HEK293T (cell line): Measurements from ENCODE around the gene RNF152.

Source experiments
- CTCF ChIA-PET: fragments of 350-600 bp; formaldehyde crosslinking; extraction: SDS; loops from one replicate; lab custom pipeline; 2021; ENCODE audit warnings: antibody characterized with exemption, inconsistent platforms; lab: Yijun Ruan, JAX
- POLR2A ChIA-PET: fragments of 350-600 bp; formaldehyde crosslinking; extraction: SDS; loops from one replicate; lab custom pipeline; 2020; ENCODE audit warnings: antibody characterized with exemption, inconsistent platforms; lab: Yijun Ruan, JAX
- DNase-seq: peaks from one replicate; pipeline ENCODE4 v3.0.0; 2012; ENCODE audit warnings: mixed read lengths; ENCODE audit errors: extremely low spot score
- ARNT ChIP-seq: fragments of 450-650 bp; IDR thresholded peaks from 2 replicates; pipeline ENCODE4 v1.6.1; 2017; ENCODE audit warnings: mild to moderate bottlenecking
- BHLHE40 ChIP-seq: fragments of 450-650 bp; IDR thresholded peaks from 2 replicates; pipeline ENCODE4 v1.6.1; 2016; ENCODE audit warnings: mild to moderate bottlenecking, moderate library complexity, borderline replicate concordance
- CTBP1 ChIP-seq: fragments of 450-650 bp; IDR thresholded peaks from 2 replicates; pipeline ENCODE4 v1.6.1; 2016; ENCODE audit warnings: borderline replicate concordance
- ELF4 ChIP-seq: fragments of 450-650 bp; IDR thresholded peaks from 2 replicates; pipeline ENCODE4 v1.6.1; 2017; ENCODE audit warnings: antibody characterized with exemption
- FOXA1 ChIP-seq: fragments of 450-650 bp; IDR thresholded peaks from 2 replicates; pipeline ENCODE4 v1.6.1; 2016; ENCODE audit warnings: mild to moderate bottlenecking
- FOXK2 ChIP-seq: fragments of 450-650 bp; IDR thresholded peaks from 2 replicates; pipeline ENCODE4 v1.6.1; 2016; ENCODE audit warnings: mild to moderate bottlenecking
- FOXM1 ChIP-seq: fragments of 450-650 bp; IDR thresholded peaks from 2 replicates; pipeline ENCODE4 v1.6.1; 2017; ENCODE audit warnings: mild to moderate bottlenecking, borderline replicate concordance
- HDGF ChIP-seq: fragments of 450-650 bp; IDR thresholded peaks from 2 replicates; pipeline ENCODE4 v1.6.1; 2017; ENCODE audit warnings: antibody characterized with exemption, borderline replicate concordance
- L3MBTL2 ChIP-seq: fragments of 450-650 bp; conservative IDR thresholded peaks from 2 replicates; pipeline ENCODE4 v1.6.1; 2016; ENCODE audit warnings: mild to moderate bottlenecking
- LEF1 ChIP-seq: fragments of 450-650 bp; IDR thresholded peaks from 2 replicates; pipeline ENCODE4 v1.6.1; 2017; ENCODE audit warnings: mild to moderate bottlenecking, borderline replicate concordance
- NFRKB ChIP-seq: fragments of 450-650 bp; IDR thresholded peaks from 2 replicates; pipeline ENCODE4 v1.6.1; 2016; ENCODE audit warnings: mild to moderate bottlenecking, moderate library complexity
- SP1 ChIP-seq: fragments of 450-650 bp; IDR thresholded peaks from 2 replicates; pipeline ENCODE4 v1.6.1; 2017
- SUZ12 ChIP-seq: fragments of 450-650 bp; IDR thresholded peaks from 2 replicates; pipeline ENCODE4 v1.6.1; 2016; ENCODE audit warnings: mild to moderate bottlenecking
- TARDBP ChIP-seq: fragments of 450-650 bp; IDR thresholded peaks from 2 replicates; pipeline ENCODE4 v1.6.1; 2016
- ZNF384 ChIP-seq: fragments of 450-650 bp; IDR thresholded peaks from 2 replicates; pipeline ENCODE4 v1.6.1; 2016
- TF ChIP-seq, protein P1 (sequence below): fragments of 450-650 bp; IDR thresholded peaks from 2 replicates; pipeline ENCODE4 v1.6.1; 2016

Gene RNF152

DNA sequence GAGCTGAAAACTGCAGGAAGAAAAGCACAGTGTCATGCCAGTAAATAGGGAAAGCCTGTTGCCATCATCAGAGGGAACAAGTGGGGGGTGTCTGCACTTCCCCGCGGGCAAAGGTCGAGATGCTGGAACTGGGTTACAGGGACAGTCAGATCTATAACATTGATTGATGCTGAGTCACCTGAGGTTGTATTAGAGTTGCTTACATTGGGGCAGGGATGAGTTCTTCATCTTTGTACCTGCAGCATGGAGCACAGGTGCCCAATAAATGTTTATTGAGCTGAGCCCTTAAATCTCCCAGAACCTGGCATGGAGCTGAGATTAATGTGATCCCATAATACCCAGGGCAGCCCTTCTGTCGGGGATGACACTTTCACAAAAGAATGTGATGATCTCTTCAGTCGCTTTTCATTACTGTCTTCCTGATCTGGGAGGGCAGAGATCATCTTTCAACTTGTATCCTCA lies 5.9 kb upstream of the RNF152 start:
- TF ChIP-seq BHLHE40 (no peak), FOXA1 (no peak), ZNF384 (no peak), FOXK2 (no peak)
- POLR2A ChIA-PET: no interaction called here
- no peak for DNase-seq
- CTCF ChIA-PET: no interaction called here

DNA sequence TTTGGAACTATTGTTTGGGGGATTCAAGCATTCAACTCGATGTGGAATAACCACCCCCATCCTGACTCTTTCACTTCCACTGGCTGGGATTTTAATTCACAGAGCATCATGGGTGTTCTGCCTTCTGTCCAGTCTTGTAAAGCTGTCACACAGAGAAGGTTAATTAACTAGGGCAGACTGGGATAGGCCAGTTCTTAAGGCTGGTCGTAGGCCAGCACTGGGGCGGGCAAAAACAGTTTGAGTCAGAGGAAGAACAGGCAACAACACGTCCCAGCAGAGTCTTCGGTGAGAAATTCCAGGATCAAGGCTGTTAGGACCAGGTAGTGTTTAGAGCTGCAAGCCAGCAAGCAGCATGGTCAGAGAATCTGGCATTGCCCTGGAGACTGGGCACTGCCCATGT lies 4.0 kb upstream of the RNF152 start:
- ChIA-PET POLR2A (no interaction called here), CTCF (no interaction called here)
- no peak for DNase-seq
- TF ChIP-seq ARNT (no peak), L3MBTL2 (no peak)
- TF ChIP-seq, protein P1, sequence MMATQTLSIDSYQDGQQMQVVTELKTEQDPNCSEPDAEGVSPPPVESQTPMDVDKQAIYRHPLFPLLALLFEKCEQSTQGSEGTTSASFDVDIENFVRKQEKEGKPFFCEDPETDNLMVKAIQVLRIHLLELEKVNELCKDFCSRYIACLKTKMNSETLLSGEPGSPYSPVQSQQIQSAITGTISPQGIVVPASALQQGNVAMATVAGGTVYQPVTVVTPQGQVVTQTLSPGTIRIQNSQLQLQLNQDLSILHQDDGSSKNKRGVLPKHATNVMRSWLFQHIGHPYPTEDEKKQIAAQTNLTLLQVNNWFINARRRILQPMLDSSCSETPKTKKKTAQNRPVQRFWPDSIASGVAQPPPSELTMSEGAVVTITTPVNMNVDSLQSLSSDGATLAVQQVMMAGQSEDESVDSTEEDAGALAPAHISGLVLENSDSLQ: peak; percentile 30; the same call in 1 of the 2 replicates

DNA sequence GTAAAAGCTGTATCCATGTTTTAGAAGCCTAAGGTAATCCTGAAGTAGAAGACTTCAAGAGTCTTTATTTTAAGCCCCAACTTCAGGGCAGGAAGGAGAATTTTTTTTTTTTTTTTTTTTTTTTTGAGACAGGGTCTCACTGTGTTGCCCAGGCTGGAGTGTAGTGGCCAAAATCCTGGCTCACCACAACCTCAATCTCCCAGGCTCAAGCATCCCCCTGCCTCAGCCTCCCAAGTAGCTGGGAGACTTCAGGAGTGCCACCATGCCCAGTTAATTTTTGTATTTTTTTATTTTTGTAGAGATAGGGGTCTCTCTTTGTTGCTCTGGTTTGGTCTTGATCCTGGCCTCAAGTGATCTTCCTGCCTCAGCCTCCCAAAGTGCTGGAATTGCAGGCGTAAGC lies 3.3 kb upstream of the RNF152 start:
- TF ChIP-seq SUZ12 (no peak), TARDBP (no peak), ZNF384 (no peak)
- DNase-seq: no peak
- CTCF ChIA-PET: no interaction called here
- POLR2A ChIA-PET: no interaction called here

DNA sequence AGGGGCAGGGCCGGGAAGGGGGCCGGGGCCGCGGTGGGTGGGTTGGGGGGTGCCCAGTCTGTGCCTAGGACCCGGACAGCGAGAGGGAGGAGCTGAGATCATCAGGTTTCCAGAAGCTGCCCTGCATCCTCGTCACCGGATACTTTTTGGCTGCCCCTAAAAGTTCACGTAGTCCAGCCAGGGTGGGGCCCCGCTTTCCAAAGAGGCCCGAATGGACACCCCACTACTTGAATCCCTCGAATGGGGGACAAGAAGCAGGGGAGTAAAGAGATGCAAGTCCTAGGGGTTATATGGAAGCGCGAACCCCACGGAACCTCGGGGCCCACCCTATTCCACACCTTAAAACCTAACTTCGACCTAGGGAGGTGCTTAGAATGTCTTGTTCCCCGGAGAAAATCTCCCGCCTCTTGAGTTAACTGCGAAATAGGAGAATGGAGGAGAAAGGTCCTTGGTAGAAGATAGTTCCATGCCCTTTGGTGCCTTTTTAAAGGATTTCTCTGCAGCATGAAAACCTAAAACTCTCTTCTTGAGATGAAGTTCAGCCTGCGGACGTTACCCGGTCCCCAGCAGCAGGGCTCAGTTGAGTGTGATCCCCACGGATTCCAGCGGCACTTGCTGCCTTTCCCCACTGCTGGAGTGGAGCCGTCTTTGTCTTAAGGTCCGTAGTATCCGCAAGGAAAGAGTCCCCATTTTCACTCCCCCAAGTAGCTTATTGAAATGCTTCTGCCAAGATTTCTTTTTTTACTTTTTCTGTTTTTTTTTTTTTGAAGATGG lies 2.1 kb upstream of the RNF152 start:
- ChIA-PET POLR2A (no interaction called here), CTCF (no interaction called here)
- TF ChIP-seq, protein P1: no peak
- TF ChIP-seq NFRKB (no peak), TARDBP (no peak), SP1 (no peak), FOXM1 (no peak), LEF1 (no peak), FOXK2 (no peak), FOXA1 (no peak), HDGF (no peak), BHLHE40 (no peak), SUZ12 (no peak), CTBP1 (no peak), L3MBTL2 (no peak), ARNT (no peak), ELF4 (no peak), ZNF384 (no peak)
- no peak for DNase-seq

DNA sequence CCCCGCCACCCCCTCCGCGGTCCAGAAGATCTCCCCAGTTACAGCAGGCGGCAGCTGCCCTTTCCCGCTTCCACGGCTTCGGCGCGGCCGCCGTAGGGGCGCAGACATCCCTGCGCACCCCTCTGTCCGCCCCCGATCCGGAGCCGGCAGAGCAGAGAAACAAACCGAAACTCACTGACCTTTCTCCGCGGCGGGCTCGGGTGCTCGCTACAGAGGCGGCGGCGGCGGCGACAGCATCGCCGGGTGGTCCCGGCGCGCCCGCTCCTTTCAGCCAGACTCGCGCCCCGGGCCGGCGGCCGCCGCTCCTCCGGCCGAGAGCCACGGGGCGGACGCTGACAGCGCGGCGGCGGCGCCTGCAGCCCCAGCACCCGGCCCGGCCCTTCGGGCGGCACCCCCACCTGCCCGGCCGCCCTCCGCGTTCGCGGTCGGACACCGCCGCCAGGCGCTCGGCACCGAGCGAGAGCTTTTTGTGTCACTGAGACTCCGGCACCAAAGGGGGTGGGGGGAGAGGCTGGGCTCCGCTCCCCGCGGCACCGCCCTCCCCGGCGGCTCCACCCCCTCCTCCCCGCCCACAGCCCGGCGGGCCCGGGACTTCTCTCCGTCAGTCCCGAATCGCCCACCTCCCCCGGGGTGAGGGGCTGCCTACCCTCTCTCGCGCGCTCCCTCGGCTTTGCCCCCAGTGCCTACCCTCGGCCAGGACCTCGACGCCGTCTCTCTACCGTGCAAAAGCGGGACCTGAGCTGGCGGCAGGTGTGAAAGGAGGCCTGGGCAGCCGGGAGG lies 1.4 kb upstream of the RNF152 start:
- peak; percentile 75 for DNase-seq
- ChIA-PET POLR2A (no interaction called here), CTCF (interaction anchor here (0.6 kb wide), 1 partner anchor 221 kb away, joined by 7 read pairs; no protein-coding TSS in a partner anchor)
- peak; percentile 44; the same call in 1 of the 2 replicates for TF ChIP-seq L3MBTL2
- no peak for TF ChIP-seq HDGF

DNA sequence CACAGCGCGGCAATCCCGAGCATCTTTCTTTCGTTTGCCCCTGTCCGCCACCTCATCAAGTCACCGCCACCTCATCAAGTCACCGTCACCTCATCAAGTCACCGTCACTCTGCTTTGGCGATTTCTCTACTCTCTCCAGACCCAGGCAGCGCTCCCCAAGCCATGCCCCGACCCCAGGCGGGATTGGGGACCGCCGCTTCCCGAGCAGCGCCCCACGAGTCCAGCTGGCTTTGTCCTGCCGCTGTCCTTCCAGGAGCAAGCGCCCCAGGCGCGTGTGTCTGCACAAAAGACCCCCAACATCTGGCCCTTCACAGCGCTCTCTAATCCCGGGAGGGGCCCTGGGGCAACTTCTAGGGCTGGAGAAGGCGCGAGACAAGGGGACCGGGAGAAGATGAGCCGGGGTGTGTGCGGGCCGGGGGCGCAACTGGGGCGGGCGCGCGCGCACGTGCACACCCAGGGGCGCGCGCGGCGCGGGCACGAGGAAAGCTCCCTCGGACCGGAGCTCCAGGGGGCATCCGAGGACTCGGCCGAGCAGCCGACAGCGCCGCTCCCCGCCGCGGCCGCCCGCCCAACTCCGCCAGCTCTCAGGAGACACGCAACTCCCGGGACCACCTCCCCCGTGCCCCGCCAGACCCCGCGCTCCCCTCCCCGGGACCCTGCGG lies 633 bp upstream of the RNF152 start:
- DNase-seq: peak; percentile 46
- POLR2A ChIA-PET: no interaction called here
- CTCF ChIA-PET: interaction anchor here (0.6 kb wide), 1 partner anchor 221 kb away, joined by 7 read pairs; no protein-coding TSS in a partner anchor
- TF ChIP-seq ZNF384: no peak
- TF ChIP-seq HDGF: no peak
- no peak for TF ChIP-seq CTBP1
- TF ChIP-seq L3MBTL2: no peak
- TF ChIP-seq, protein P1: no peak
- no peak for TF ChIP-seq NFRKB
- no peak for TF ChIP-seq ARNT
- no peak for TF ChIP-seq ELF4
- TF ChIP-seq BHLHE40: no peak
- no peak for TF ChIP-seq FOXM1
- no peak for TF ChIP-seq SUZ12
- TF ChIP-seq LEF1: no peak
- TF ChIP-seq FOXK2: no peak
- no peak for TF ChIP-seq FOXA1
- no peak for TF ChIP-seq TARDBP
- TF ChIP-seq SP1: no peak
